SJSA1 (cell line): ENCODE measurements around the gene PSMC5. TPM values are rescaled to one million over a fixed set of nuclear protein-coding genes. Genes with fewer than 3 reads are reported as not detected.
"Not testable (repeated sequence)": the region's sequence is repeated elsewhere in the genome, so short reads cannot be mapped to it uniquely, and the experiment has no call there.

Source experiments
- DNase-seq, 2 experiments: peaks; one replicate each; pipeline ENCODE4 v3.0.0-alpha.2; 2015 to 2020; ENCODE audit warnings: low spot score in 2 of 2, low read depth in 1 of 2
- H3K27ac ChIP-seq: fragments of 250-450 bp; sonication (Bioruptor Pico); 2 replicates; pipeline ENCODE4 v1.5.1; 2020; ENCODE audit warnings: mild to moderate bottlenecking, moderate library complexity
- H3K27me3 ChIP-seq: fragments of 250-450 bp; sonication (Bioruptor Pico); replicated peaks from 2 replicates; pipeline ENCODE4 v1.5.1; 2020; ENCODE audit warnings: mild to moderate bottlenecking, moderate library complexity
- H3K36me3 ChIP-seq: fragments of 250-450 bp; sonication (Bioruptor Pico); 2 replicates; pipeline ENCODE4 v1.5.1; 2020; ENCODE audit warnings: mild to moderate bottlenecking
- H3K4me1 ChIP-seq: fragments of 250-450 bp; sonication (Bioruptor Pico); replicated peaks from 2 replicates; pipeline ENCODE4 v1.6.1; 2021; ENCODE audit warnings: mild to moderate bottlenecking
- H3K4me3 ChIP-seq: fragments of 250-450 bp; sonication (Bioruptor Pico); 2 replicates; pipeline ENCODE4 v1.5.1; 2020; ENCODE audit warnings: mild to moderate bottlenecking
- H3K9me3 ChIP-seq: fragments of 250-450 bp; sonication (Bioruptor Pico); replicated peaks from 2 replicates; pipeline ENCODE4 v1.5.1; 2020; ENCODE audit warnings: mild to moderate bottlenecking
- total RNA-seq: library from RNA; depleted of rRNA; stranded (reverse); fragments of >200 nt; shearing (Covaris generic); gene quantifications from 2 replicates; pipeline ENCODE4 v1.2.3, GENCODE V29; 2014; rRNA removed

Gene PSMC5
- total RNA-seq, 1 experiment from 2014 or later: 63.7 TPM

GRCh38 chr17:63874693-63875092 lies 47.5 kb downstream of the PSMC5 start:
- not testable (repeated sequence) for DNase-seq, H3K27ac ChIP-seq, H3K4me3 ChIP-seq, H3K9me3 ChIP-seq, H3K4me1 ChIP-seq, H3K36me3 ChIP-seq, H3K27me3 ChIP-seq

GRCh38 chr17:63878413-63878812 lies 51.2 kb downstream of the PSMC5 start:
- H3K27me3 ChIP-seq, H3K9me3 ChIP-seq, H3K36me3 ChIP-seq, H3K4me1 ChIP-seq, DNase-seq, H3K27ac ChIP-seq, H3K4me3 ChIP-seq: not testable (repeated sequence)

GRCh38 chr17:63880706-63881105 lies 53.5 kb downstream of the PSMC5 start:
- H3K27ac ChIP-seq: no peak overlapping the region
- H3K27me3 ChIP-seq: no peaks in the 10 kb centered on the region
- no peaks in the 10 kb centered on the region for H3K4me1 ChIP-seq
- H3K36me3 ChIP-seq: no peaks in the 10 kb centered on the region
- no peak overlapping the region for H3K4me3 ChIP-seq
- no peaks in the 10 kb centered on the region for H3K9me3 ChIP-seq
- peak in 1 of 2 experiments; percentile 44 for DNase-seq

- not testable (repeated sequence) for H3K4me1 ChIP-seq, H3K9me3 ChIP-seq, H3K27me3 ChIP-seq, H3K4me3 ChIP-seq, H3K36me3 ChIP-seq, H3K27ac ChIP-seq
- peak in 1 of 2 experiments; percentile 39 for DNase-seq
Observed at GRCh38 chr17:63881337-63881736, 54.1 kb downstream of the PSMC5 start.

Other genes starting within 250 kb of the PSMC5 start
- gene TACO1, start 226.5 kb upstream of the PSMC5 start, total RNA-seq: 23.7 and 30.6 TPM in 2 replicates
- gene MAP3K3, start 205.0 kb upstream of the PSMC5 start, total RNA-seq: 35.8 and 49.5 TPM in 2 replicates
- gene LIMD2, start 127.3 kb upstream of the PSMC5 start, total RNA-seq: 26.5 and 35.2 TPM in 2 replicates
- 14.7 and 17.3 TPM in 2 replicates for gene STRADA, start 85.6 kb upstream of the PSMC5 start, total RNA-seq
- 106 and 125 TPM in 2 replicates for gene CCDC47, start 53.8 kb upstream of the PSMC5 start, total RNA-seq
- 102 and 118 TPM in 2 replicates for gene DDX42, start 53.3 kb upstream of the PSMC5 start, total RNA-seq
- 68.9 and 80.2 TPM in 2 replicates for gene FTSJ3, start 232 bp downstream of the PSMC5 start, total RNA-seq
- 75.9 and 115 TPM in 2 replicates for gene SMARCD2, start 15.3 kb downstream of the PSMC5 start, total RNA-seq
- not detected in 2 replicates for gene CSH2, start 46.2 kb downstream of the PSMC5 start, total RNA-seq
- not detected in 2 replicates for gene GH2, start 54.5 kb downstream of the PSMC5 start, total RNA-seq
- not detected in 2 replicates for gene CSH1, start 69.1 kb downstream of the PSMC5 start, total RNA-seq
- not detected in 2 replicates for gene CSHL1, start 83.8 kb downstream of the PSMC5 start, total RNA-seq
- gene GH1, start 91.4 kb downstream of the PSMC5 start, total RNA-seq: not detected in 2 replicates
- not detected in 2 replicates for gene CD79B, start 104.9 kb downstream of the PSMC5 start, total RNA-seq
- not detected in 2 replicates for gene SCN4A, start 145.5 kb downstream of the PSMC5 start, total RNA-seq
- gene PRR29, start 170.9 kb downstream of the PSMC5 start, total RNA-seq: 0.08 TPM in 1 of 2 replicates, not detected in the other
- gene ICAM2, start 193.2 kb downstream of the PSMC5 start, total RNA-seq: 0.87 TPM in 1 of 2 replicates, not detected in the other